ENCODE data around the gene AP1B1. TPM values are rescaled to one million over a fixed set of nuclear protein-coding genes. Genes with fewer than 3 reads are reported as not detected.

Gene AP1B1
- total RNA-seq, 8 experiments from 2014 or later: 31.3 to 60.4 (median 45.4) TPM

GRCh38 chr22:29305836-29306174 is 82.6 kb downstream of the AP1B1 start:
- ATAC-seq (replicated peaks in 6 of 8): peak in 6 of 8 experiments; percentile 0 to 2 (median 1)
- Histone ChIP-seq H3K27ac (no peak overlapping the region), H3K4me1 (replicated peaks in 1 of 2) (peaks cover 5% of the 10 kb centered on the region in 2 donors), H3K4me3 (peak overlapping the region in 4 of 5 donors; percentile 42 to 49 (median 48))
- WGBS, 10 experiments: 33 to 94% (median 80%) methylated on average over 1 to 5 of the region's 7 CpGs; no CpG with 5 or more reads in 2 of the 10 experiments
- in situ Hi-C loops (cut with MboI; ENCODE audit: low pct_unique_long_range_greater_than_20kb in 2 of 9, low sequenced_read_pairs in 9 of 9, unreplicated experiment in 9 of 9): no loop called here

- in situ Hi-C loops (cut with MboI; ENCODE audit: low pct_unique_long_range_greater_than_20kb in 2 of 9, low sequenced_read_pairs in 9 of 9, unreplicated experiment in 9 of 9): no loop called here
- Histone ChIP-seq H3K27ac (no peak overlapping the region), H3K4me1 (replicated peaks in 1 of 2) (no peaks in the 10 kb centered on the region), H3K4me3 (no peak overlapping the region)
- peak in 1 of 8 experiments; percentile 4 for ATAC-seq (replicated peaks in 6 of 8)
- 0 to 81% (median 68%) methylated on average over 1 to 10 of the region's 13 CpGs; no CpG with 5 or more reads in 6 of the 10 experiments for WGBS, 10 experiments
These were observed 85.5 kb downstream of the AP1B1 start for GRCh38 chr22:29302681-29303465.

- no peak for ATAC-seq (replicated peaks in 6 of 8)
- 60 to 100% (median 80%) methylated on average over 1 to 2 of the region's 2 CpGs; no CpG with 5 or more reads in 7 of the 10 experiments for WGBS, 10 experiments
- no peak overlapping the region for H3K27ac ChIP-seq
These were observed 86.0 kb downstream of the AP1B1 start for GRCh38 chr22:29302402-29302680.

GRCh38 chr22:29301716-29302401 is 86.5 kb downstream of the AP1B1 start:
- in situ Hi-C loops (cut with MboI; ENCODE audit: low pct_unique_long_range_greater_than_20kb in 2 of 9, low sequenced_read_pairs in 9 of 9, unreplicated experiment in 9 of 9): no loop called here
- peak in 1 of 8 experiments; percentile 1 for ATAC-seq (replicated peaks in 6 of 8)
- no peak overlapping the region for H3K4me3 ChIP-seq
- 40 to 100% (median 89%) methylated on average over 1 to 11 of the region's 17 CpGs; no CpG with 5 or more reads in 3 of the 10 experiments for WGBS, 10 experiments
- no peaks in the 10 kb centered on the region for H3K4me1 ChIP-seq (replicated peaks in 1 of 2)
- H3K27ac ChIP-seq: no peak overlapping the region

More at GRCh38 chr22:29302402-29302680, 86.0 kb downstream of the AP1B1 start:
- no peaks in the 10 kb centered on the region for H3K4me1 ChIP-seq (replicated peaks in 1 of 2)
- in situ Hi-C loops (cut with MboI; ENCODE audit: low pct_unique_long_range_greater_than_20kb in 2 of 9, low sequenced_read_pairs in 9 of 9, unreplicated experiment in 9 of 9): no loop called here
- no peak overlapping the region for H3K4me3 ChIP-seq

GRCh38 chr22:29300807-29301601 is 87.4 kb downstream of the AP1B1 start:
- WGBS, 10 experiments: 60 to 100% (median 87%) methylated on average over 1 to 4 of the region's 10 CpGs; no CpG with 5 or more reads in 3 of the 10 experiments
- in situ Hi-C loops (cut with MboI; ENCODE audit: low pct_unique_long_range_greater_than_20kb in 2 of 9, low sequenced_read_pairs in 9 of 9, unreplicated experiment in 9 of 9): no loop called here
- H3K4me3 ChIP-seq: no peak overlapping the region
- peak in 2 of 8 experiments; percentile 3 to 11 for ATAC-seq (replicated peaks in 6 of 8)
- no peaks in the 10 kb centered on the region for H3K4me1 ChIP-seq (replicated peaks in 1 of 2)
- H3K27ac ChIP-seq: no peak overlapping the region

GRCh38 chr22:29300467-29300806 is 87.9 kb downstream of the AP1B1 start:
- in situ Hi-C loops (cut with MboI; ENCODE audit: low pct_unique_long_range_greater_than_20kb in 2 of 9, low sequenced_read_pairs in 9 of 9, unreplicated experiment in 9 of 9): no loop called here
- 13 to 90% (median 81%) methylated on average over 1 to 3 of the region's 4 CpGs; no CpG with 5 or more reads in 4 of the 10 experiments for WGBS, 10 experiments
- no peak overlapping the region for H3K4me3 ChIP-seq
- no peak overlapping the region for H3K27ac ChIP-seq
- no peak for ATAC-seq (replicated peaks in 6 of 8)
- no peaks in the 10 kb centered on the region for H3K4me1 ChIP-seq (replicated peaks in 1 of 2)

- Histone ChIP-seq H3K27ac (no peak overlapping the region), H3K4me1 (replicated peaks in 1 of 2) (no peaks in the 10 kb centered on the region), H3K4me3 (no peak overlapping the region)
- 80 to 100% (median 95%) methylated on average over 1 to 17 of the region's 19 CpGs; no CpG with 5 or more reads in 4 of the 10 experiments for WGBS, 10 experiments
- no peak for ATAC-seq (replicated peaks in 6 of 8)
- in situ Hi-C loops (cut with MboI; ENCODE audit: low pct_unique_long_range_greater_than_20kb in 2 of 9, low sequenced_read_pairs in 9 of 9, unreplicated experiment in 9 of 9): no loop called here
These were observed 89.1 kb downstream of the AP1B1 start for GRCh38 chr22:29299136-29299900.

GRCh38 chr22:29298641-29299040 is 89.7 kb downstream of the AP1B1 start:
- no peak for ATAC-seq (replicated peaks in 6 of 8)
- Histone ChIP-seq H3K4me3 (no peak overlapping the region), H3K4me1 (replicated peaks in 1 of 2) (no peaks in the 10 kb centered on the region), H3K27ac (no peak overlapping the region)
- in situ Hi-C loops (cut with MboI; ENCODE audit: low pct_unique_long_range_greater_than_20kb in 2 of 9, low sequenced_read_pairs in 9 of 9, unreplicated experiment in 9 of 9): no loop called here
- 69 to 91% (median 82%) methylated on average over 1 to 6 of the region's 8 CpGs; no CpG with 5 or more reads in 6 of the 10 experiments for WGBS, 10 experiments

- Histone ChIP-seq H3K4me1 (replicated peaks in 1 of 2) (no peaks in the 10 kb centered on the region), H3K27ac (no peak overlapping the region), H3K4me3 (no peak overlapping the region)
- in situ Hi-C loops (cut with MboI; ENCODE audit: low pct_unique_long_range_greater_than_20kb in 2 of 9, low sequenced_read_pairs in 9 of 9, unreplicated experiment in 9 of 9): no loop called here
- no peak for ATAC-seq (replicated peaks in 6 of 8)
These were observed 96.0 kb downstream of the AP1B1 start for GRCh38 chr22:29292379-29292778.

GRCh38 chr22:29291215-29291614 is 97.2 kb downstream of the AP1B1 start:
- Histone ChIP-seq H3K4me1 (replicated peaks in 1 of 2) (no peaks in the 10 kb centered on the region), H3K27ac (no peak overlapping the region), H3K4me3 (no peak overlapping the region)
- no peak for ATAC-seq (replicated peaks in 6 of 8)
- in situ Hi-C loops (cut with MboI; ENCODE audit: low pct_unique_long_range_greater_than_20kb in 2 of 9, low sequenced_read_pairs in 9 of 9, unreplicated experiment in 9 of 9): no loop called here
- 70 to 96% (median 84%) methylated on average over 1 to 7 of the region's 7 CpGs; no CpG with 5 or more reads in 2 of the 10 experiments for WGBS, 10 experiments

- in situ Hi-C loops (cut with MboI; ENCODE audit: low pct_unique_long_range_greater_than_20kb in 2 of 9, low sequenced_read_pairs in 9 of 9, unreplicated experiment in 9 of 9): no loop called here
- H3K4me3 ChIP-seq: no peak overlapping the region
- no peak for ATAC-seq (replicated peaks in 6 of 8)
- WGBS, 10 experiments: 42 to 100% (median 77%) methylated on average over 2 to 5 of the region's 5 CpGs; no CpG with 5 or more reads in 1 of the 10 experiments
- H3K27ac ChIP-seq: no peak overlapping the region
- H3K4me1 ChIP-seq (replicated peaks in 1 of 2): no peaks in the 10 kb centered on the region
These were observed 98.3 kb downstream of the AP1B1 start for GRCh38 chr22:29290061-29290460.

GRCh38 chr22:29288837-29289236 is 99.5 kb downstream of the AP1B1 start:
- Histone ChIP-seq H3K4me1 (replicated peaks in 1 of 2) (no peaks in the 10 kb centered on the region), H3K4me3 (no peak overlapping the region), H3K27ac (no peak overlapping the region)
- ATAC-seq (replicated peaks in 6 of 8): no peak
- in situ Hi-C loops (cut with MboI; ENCODE audit: low pct_unique_long_range_greater_than_20kb in 2 of 9, low sequenced_read_pairs in 9 of 9, unreplicated experiment in 9 of 9): no loop called here
- 28 to 95% (median 80%) methylated on average over 1 to 2 of the region's 2 CpGs; no CpG with 5 or more reads in 1 of the 10 experiments for WGBS, 10 experiments
